ENCODE data around the gene KIF1C. TPM values are rescaled to one million over a fixed set of nuclear protein-coding genes. Genes with fewer than 3 reads are reported as not detected.

Gene KIF1C
- total RNA-seq, 1 experiment from 2014 or later, result 85.6 TPM

- no peaks in the 10 kb centered on the region for H3K23me2 ChIP-seq (ENCODE audit: insufficient read length, low read depth, low read length, poor library complexity, severe bottlenecking)
These were observed 35.7 kb downstream of the KIF1C start for GRCh38 chr17:5033352-5034015.

More at GRCh38 chr17:5033352-5034015, 35.7 kb downstream of the KIF1C start:
- Histone ChIP-seq H3K79me2 (ENCODE audit: insufficient read depth, low read length) (no peaks in the 10 kb centered on the region), H3K27ac (ENCODE audit: insufficient read length, low read depth, low read length) (no peak overlapping the region), H2AFZ (ENCODE audit: low read length) (no peak overlapping the region), H2BK5ac (ENCODE audit: insufficient read length, low read length) (no peak overlapping the region), H4K91ac (ENCODE audit: insufficient read length, low read depth, low read length) (no peak overlapping the region), H3K9ac (ENCODE audit: extremely low read depth, insufficient read length, low read length) (no peak overlapping the region), H3K27me3 (ENCODE audit: insufficient read depth, low read length) (peaks cover 2% of the 10 kb centered on the region; the same call in 1 of the 2 replicates), H3K79me1 (ENCODE audit: insufficient read depth, low read depth, low read length, poor library complexity, severe bottlenecking) (no peaks in the 10 kb centered on the region), H3K56ac (ENCODE audit: insufficient read length, low read depth, low read length) (no peak overlapping the region), H2AK5ac (ENCODE audit: insufficient read length, low read length) (no peak overlapping the region), H3K4me1 (ENCODE audit: insufficient read depth, low read length) (no peaks in the 10 kb centered on the region), H2BK15ac (ENCODE audit: low read depth, low read length) (no peak overlapping the region), H4K20me1 (ENCODE audit: control insufficient read depth, insufficient read depth, insufficient read length) (no peaks in the 10 kb centered on the region), H4K5ac (ENCODE audit: insufficient read length, low read depth, low read length) (no peak overlapping the region), H2BK12ac (ENCODE audit: insufficient read length, low read depth, low read length) (no peak overlapping the region), H3K14ac (ENCODE audit: insufficient read depth, low read length) (no peak overlapping the region), H3T11ph (ENCODE audit: low read length) (no peak overlapping the region), H3K18ac (ENCODE audit: insufficient read length, low read depth, low read length) (no peak overlapping the region), H3K4me2 (ENCODE audit: insufficient read depth, insufficient read length, low read length) (no peak overlapping the region), H3K23ac (ENCODE audit: insufficient read length, low read depth, low read length) (no peak overlapping the region), H3K9me3 (ENCODE audit: control insufficient read depth, low read depth, low read length) (no peaks in the 10 kb centered on the region), H3K4ac (ENCODE audit: low read depth, low read length) (no peak overlapping the region), H2BK120ac (ENCODE audit: low read depth, low read length, poor library complexity, severe bottlenecking) (no peak overlapping the region), H4K8ac (replicated peaks; ENCODE audit: insufficient read length, low read depth, low read length) (no peak overlapping the region), H2BK20ac (ENCODE audit: low read depth, low read length, poor library complexity, severe bottlenecking) (no peak overlapping the region)
- Mint-ChIP-seq H3K9me3 (no peaks in the 10 kb centered on the region), H3K27ac (no peak overlapping the region), H3K4me3 (no peak overlapping the region), H3K4me1 (peaks cover 0 to 3% of the 10 kb centered on the region in 2 experiments; a peak in 1 of 4 replicates), H3K27me3 (ENCODE audit: low read depth) (peaks cover 50% of the 10 kb centered on the region), H3K36me3 (ENCODE audit: insufficient read depth in 1 of 3, low read depth in 3 of 3) (no peaks in the 10 kb centered on the region)
- DNase-seq, result peak; percentile 51
- TF ChIP-seq, protein P1, sequence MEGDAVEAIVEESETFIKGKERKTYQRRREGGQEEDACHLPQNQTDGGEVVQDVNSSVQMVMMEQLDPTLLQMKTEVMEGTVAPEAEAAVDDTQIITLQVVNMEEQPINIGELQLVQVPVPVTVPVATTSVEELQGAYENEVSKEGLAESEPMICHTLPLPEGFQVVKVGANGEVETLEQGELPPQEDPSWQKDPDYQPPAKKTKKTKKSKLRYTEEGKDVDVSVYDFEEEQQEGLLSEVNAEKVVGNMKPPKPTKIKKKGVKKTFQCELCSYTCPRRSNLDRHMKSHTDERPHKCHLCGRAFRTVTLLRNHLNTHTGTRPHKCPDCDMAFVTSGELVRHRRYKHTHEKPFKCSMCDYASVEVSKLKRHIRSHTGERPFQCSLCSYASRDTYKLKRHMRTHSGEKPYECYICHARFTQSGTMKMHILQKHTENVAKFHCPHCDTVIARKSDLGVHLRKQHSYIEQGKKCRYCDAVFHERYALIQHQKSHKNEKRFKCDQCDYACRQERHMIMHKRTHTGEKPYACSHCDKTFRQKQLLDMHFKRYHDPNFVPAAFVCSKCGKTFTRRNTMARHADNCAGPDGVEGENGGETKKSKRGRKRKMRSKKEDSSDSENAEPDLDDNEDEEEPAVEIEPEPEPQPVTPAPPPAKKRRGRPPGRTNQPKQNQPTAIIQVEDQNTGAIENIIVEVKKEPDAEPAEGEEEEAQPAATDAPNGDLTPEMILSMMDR (conservative IDR thresholded peaks at IDR 0.05), result 0 out of 3 replicates have a peak, but pooled peaks have one; percentile 26
- WGBS (ENCODE audit: extremely low coverage, insufficient read length, low lambda C conversion rate), result no CpG with 5 or more reads among the region's 13 CpGs

All from H9 (cell line).